HG03108 (cell line): ENCODE measurements around the gene TRIM25.
"Not testable (repeated sequence)": the region's sequence is repeated elsewhere in the genome, so short reads cannot be mapped to it uniquely, and the experiment has no call there.

Source experiments
- ATAC-seq: cut with Tn5 transposase; IDR thresholded peaks from one replicate; pipeline ENCODE4 v1.9.1; 2021; ENCODE audit warnings: moderate library complexity; ENCODE audit not compliant: unreplicated experiment

TRIM25 gene, protein sequence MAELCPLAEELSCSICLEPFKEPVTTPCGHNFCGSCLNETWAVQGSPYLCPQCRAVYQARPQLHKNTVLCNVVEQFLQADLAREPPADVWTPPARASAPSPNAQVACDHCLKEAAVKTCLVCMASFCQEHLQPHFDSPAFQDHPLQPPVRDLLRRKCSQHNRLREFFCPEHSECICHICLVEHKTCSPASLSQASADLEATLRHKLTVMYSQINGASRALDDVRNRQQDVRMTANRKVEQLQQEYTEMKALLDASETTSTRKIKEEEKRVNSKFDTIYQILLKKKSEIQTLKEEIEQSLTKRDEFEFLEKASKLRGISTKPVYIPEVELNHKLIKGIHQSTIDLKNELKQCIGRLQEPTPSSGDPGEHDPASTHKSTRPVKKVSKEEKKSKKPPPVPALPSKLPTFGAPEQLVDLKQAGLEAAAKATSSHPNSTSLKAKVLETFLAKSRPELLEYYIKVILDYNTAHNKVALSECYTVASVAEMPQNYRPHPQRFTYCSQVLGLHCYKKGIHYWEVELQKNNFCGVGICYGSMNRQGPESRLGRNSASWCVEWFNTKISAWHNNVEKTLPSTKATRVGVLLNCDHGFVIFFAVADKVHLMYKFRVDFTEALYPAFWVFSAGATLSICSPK

GRCh38 chr17:56913867-56914580 is at the start of gene TRIM25:
TSS of gene TRIM25 (minus strand) at chr17:56914049. CDS start at chr17:56913988, 61 bp downstream.
- peak; percentile 55 for ATAC-seq

- peak; percentile 90 for ATAC-seq
Observed at GRCh38 chr17:56960596-56961538, 47.0 kb upstream of the TRIM25 start, which contains the start of gene COIL. TSS of gene COIL (minus strand) at chr17:56961050. CDS start at chr17:56961019, 31 bp downstream.

GRCh38 chr17:56956992-56957391 is 43.1 kb upstream of the TRIM25 start:
- ATAC-seq = no peak

DNA sequence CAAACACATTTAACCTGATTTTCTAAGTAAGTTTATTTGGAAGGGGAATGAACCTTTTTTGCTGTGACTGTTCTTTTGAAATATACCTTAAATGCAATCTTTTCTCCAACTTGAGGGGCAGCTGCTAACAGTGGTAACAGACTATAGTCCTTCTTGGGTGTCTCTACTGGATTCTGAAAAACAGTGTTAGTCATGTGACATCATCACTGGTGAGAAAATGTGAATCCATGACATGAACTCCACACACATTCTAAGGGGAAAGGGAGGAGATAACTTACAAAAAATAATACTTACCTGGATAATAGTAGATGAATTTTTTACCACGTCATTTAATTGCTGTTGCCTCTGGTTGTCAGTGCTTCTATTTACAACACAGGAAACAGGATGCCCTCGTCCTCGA is 35.7 kb upstream of the TRIM25 start:
- no peak for ATAC-seq

DNA sequence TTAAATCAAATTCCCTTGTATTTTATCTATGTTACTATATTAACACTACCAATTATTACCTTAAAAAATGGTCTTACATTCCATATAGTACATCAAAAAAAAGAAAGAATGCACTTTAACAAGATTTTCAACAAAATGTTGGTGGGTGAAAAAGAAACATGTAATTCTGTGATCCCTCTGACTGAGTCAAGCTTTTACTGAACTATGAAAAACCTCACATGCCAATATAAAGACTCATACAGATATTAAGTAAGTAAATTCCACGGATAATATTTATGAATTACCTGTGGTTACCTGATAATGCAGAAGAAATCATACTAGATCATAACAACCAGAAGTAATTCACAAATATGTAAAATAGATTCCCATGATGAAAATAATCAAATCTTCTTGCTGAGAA is 34.6 kb upstream of the TRIM25 start:
- no peak for ATAC-seq

- ATAC-seq = no peak
Observed at GRCh38 chr17:56947741-56948140, 33.9 kb upstream of the TRIM25 start.

- no peak for ATAC-seq
Observed at GRCh38 chr17:56945938-56946505, 32.2 kb upstream of the TRIM25 start.

DNA sequence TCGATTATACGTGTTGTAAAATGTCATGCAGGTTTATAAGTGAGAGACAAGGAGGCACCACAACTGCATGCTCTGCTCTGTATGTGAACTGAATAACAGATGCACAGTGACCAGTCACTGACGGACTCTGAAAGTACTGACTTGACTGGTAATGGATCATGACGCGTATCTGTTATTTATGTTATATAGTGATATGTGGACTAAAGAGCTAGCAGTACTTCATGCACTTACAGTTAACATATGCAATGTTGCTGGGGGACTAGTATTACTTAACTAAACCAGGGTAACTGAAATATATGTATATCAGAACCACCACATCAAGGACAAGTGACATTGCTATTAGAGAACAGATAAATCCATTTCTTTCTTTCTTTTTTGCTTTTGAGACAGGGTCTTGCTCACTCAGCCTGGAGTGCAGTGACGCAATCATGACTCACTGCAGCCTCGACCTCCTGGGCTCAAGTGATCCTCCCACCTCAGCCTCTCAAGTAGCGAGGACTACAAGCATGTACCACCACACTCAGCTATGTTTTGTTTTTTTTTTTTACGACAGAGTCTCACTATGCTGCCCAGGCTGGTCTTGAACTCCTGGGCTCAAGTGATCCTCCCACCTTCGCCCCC is 29.8 kb upstream of the TRIM25 start:
- no peak for ATAC-seq

DNA sequence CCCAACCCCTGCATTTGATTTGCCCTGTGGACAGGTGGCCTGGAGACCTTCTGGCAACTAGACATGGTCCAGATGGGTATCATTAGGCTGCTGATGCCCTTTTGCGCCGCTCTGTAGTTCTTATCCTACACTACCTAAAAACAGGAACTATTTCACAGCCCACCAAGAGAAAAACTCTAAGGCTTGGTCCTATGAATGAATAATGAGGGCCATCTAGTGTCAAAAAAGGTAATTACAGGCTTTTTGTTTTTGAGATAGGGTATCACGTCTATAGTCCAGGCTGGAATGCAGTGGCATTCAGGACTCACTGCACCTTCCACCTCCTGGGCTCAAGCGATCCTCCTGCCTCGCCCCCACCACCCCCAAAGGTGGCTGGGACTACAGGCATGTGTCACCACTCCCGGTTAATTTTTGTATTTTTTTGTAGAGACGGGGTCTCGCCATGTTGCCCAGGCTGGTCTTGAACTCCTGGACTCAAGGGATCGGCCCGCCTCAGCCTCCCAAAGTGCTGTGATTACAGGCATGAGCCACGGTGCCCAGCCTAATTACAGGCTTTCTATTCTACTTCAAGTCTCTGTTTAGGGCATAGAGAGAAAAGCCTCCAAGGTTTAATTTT is 26.1 kb upstream of the TRIM25 start:
- ATAC-seq = no peak

- ATAC-seq = not testable (repeated sequence)
Observed at GRCh38 chr17:56938206-56938605, 24.4 kb upstream of the TRIM25 start.

DNA sequence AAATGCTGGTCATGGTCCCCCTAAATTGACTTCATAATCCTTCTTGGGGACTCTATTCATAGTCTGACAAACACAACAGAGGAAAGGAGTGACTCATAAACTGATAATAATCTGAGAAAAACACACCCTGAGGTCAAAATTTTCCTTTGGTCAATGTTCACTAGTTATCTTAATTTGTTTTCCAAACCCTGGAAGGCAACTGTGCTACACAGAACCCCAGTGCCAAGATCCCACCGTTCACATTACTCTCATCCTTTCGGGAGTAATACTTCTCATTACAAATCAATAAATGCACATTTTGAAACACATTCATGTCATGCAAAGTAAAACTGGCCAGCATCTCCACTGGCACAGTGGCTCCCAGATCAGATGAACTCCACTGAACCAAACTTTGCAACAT is 23.8 kb upstream of the TRIM25 start:
- no peak for ATAC-seq

- no peak for ATAC-seq
Observed at GRCh38 chr17:56936697-56937322, 23.0 kb upstream of the TRIM25 start.

DNA sequence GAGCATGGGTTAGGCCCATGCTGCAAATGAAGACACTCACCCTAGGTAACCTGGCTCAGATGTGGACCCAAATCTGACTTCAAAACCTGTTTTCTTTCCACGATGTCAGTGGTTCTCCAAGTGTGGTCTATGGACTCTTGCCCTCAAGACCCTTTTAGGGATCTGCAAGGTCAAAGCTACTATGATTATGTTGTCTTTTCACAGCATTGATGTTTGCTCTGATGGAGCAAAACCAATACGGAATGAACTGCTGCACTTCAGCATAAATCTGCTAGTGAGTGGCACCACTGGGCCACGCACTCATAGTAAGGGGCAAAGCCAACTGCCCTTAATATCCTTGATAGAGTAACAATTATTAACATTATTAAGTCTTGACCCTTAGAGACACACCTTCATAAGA is 21.6 kb upstream of the TRIM25 start:
- ATAC-seq = no peak

DNA sequence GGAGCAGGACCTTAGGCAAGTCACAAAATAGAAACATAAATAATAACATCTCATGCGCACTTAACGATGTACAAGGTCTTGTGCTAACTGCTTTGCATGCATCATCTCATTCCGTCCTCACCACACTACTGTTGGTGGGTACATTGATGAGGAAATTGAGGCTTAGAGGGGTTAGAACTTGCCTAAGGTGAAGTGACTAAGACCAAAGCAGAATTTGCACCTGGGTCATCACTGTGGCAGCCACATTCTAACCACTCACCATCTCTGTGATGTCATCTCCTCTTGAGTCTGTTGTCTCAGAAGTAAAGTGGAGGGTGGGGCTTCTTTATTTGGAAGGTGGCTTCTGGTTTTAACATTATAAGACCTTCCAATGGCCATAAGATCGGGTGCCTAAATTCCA is 20.4 kb upstream of the TRIM25 start:
- no peak for ATAC-seq

DNA sequence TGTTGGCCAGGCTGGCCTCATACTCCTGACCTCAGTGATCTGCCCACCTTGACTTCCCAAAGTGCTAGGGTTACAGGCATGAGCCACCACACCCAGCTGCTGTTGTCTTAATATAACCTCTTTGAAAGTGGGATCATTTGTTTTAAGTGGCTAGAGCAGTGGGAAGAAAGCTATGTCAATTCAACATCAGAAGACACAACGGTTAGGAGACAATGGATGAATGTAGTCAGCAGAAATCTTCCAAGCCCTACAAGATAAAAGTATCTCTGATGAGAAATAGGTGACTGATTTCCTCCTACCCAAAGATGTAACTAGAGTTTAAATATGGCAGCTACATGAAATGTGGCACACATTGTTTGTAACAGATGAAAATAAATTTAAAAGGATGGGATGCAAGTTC is 20.0 kb upstream of the TRIM25 start:
- ATAC-seq = no peak

GRCh38 chr17:56933151-56933745 is 19.4 kb upstream of the TRIM25 start:
- ATAC-seq = no peak

DNA sequence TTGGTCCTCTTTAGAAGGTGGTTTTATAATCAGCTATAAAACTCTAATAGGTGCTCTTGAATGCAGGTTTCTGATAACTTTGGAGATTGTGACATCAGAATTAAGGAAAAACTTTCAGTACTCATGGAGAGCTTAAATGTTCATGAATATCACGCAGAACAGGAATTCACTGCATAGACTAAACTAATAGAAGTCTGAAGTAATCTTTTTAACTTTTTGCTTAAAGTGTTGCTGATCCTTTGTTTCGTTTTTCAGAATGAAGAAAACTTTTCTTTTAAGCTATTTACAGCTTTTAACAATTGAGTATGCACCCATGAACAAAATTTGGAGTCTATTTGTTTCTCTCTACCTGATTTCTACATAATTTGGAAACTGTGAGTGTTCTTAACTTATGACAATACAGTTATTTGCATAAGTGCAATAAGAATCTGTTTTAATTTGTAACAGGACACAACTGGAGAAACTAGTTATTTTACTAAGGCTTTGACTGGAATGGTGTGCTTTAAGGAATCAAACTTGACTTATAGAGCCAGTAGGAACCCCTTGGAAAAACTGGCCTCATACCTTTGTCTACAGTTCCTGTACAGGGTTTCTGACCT is 17.0 kb upstream of the TRIM25 start:
- ATAC-seq = no peak

- ATAC-seq = no peak
Observed at GRCh38 chr17:56929362-56929969, 15.6 kb upstream of the TRIM25 start.
